DOHH2 (cell line): ENCODE measurements around the gene CDK1.

Source experiments
- H3F3A ChIP-seq: fragments of 200-600 bp; sonication (generic), shearing (Covaris generic); 2 replicates; pipeline ENCODE4 v1.6.0; 2016; ENCODE audit warnings: antibody characterized with exemption, mild to moderate bottlenecking; ENCODE audit not compliant: control insufficient read depth, insufficient read depth
- H3K27ac ChIP-seq: fragments of 200-600 bp; sonication (generic); 2 replicates; pipeline ENCODE4 v1.5.1; 2014; ENCODE audit warnings: low read depth, mild to moderate bottlenecking, low read length, moderate library complexity
- H3K27me3 ChIP-seq: fragments of 200-600 bp; sonication (generic); 2 replicates; pipeline ENCODE4 v1.6.1; 2014; ENCODE audit warnings: mild to moderate bottlenecking, low read length, mixed read lengths; ENCODE audit not compliant: control insufficient read depth
- H3K36me3 ChIP-seq: fragments of 200-600 bp; sonication (generic); 2 replicates; pipeline ENCODE4 v1.6.1; 2014; ENCODE audit warnings: mild to moderate bottlenecking, low read length, moderate library complexity, mixed read lengths; ENCODE audit not compliant: control insufficient read depth
- H3K4me1 ChIP-seq: fragments of 200-600 bp; sonication (generic); 2 replicates; pipeline ENCODE4 v1.6.1; 2014; ENCODE audit warnings: mild to moderate bottlenecking, low read length, mixed read lengths; ENCODE audit not compliant: control insufficient read depth
- H3K4me2 ChIP-seq: fragments of 200-600 bp; sonication (generic); 2 replicates; pipeline ENCODE4 v1.6.0; 2014; ENCODE audit warnings: mild to moderate bottlenecking, low read length, moderate library complexity
- H3K4me3 ChIP-seq: fragments of 200-600 bp; sonication (generic); 2 replicates; pipeline ENCODE4 v1.5.1; 2014; ENCODE audit warnings: mild to moderate bottlenecking, low read length, mixed read lengths
- H3K79me2 ChIP-seq: fragments of 200-600 bp; sonication (generic); 2 replicates; pipeline ENCODE4 v1.6.1; 2014; ENCODE audit warnings: mild to moderate bottlenecking, low read length, mixed read lengths; ENCODE audit not compliant: control insufficient read depth
- H3K9me2 ChIP-seq: fragments of 200-600 bp; sonication (generic); replicated peaks from 2 replicates; pipeline ENCODE4 v1.6.1; 2014; ENCODE audit warnings: mild to moderate bottlenecking, low read length, mixed read lengths; ENCODE audit not compliant: control insufficient read depth
- H3K9me3 ChIP-seq: fragments of 200-600 bp; sonication (generic); 2 replicates; pipeline ENCODE4 v1.6.1; 2014; ENCODE audit warnings: antibody characterized with exemption, low read length, mixed read lengths; ENCODE audit not compliant: control insufficient read depth, insufficient read depth
- H4K20me1 ChIP-seq: fragments of 200-600 bp; sonication (generic); 2 replicates; pipeline ENCODE4 v1.6.0; 2014; ENCODE audit warnings: low read depth, mild to moderate bottlenecking, antibody characterized with exemption, low read length, moderate library complexity; ENCODE audit not compliant: control insufficient read depth, insufficient read depth
- CTCF ChIP-seq: fragments of 200-600 bp; sonication (generic); IDR thresholded peaks from one replicate; pipeline ENCODE4 v1.5.1; 2014; ENCODE audit warnings: antibody characterized with exemption, mild to moderate bottlenecking, low read depth, low read length; ENCODE audit not compliant: poor library complexity, severe bottlenecking
- EZH2phosphoT487 ChIP-seq: fragments of 200-600 bp; sonication (generic); IDR thresholded peaks from 2 replicates; pipeline ENCODE4 v1.6.1; 2017; ENCODE audit warnings: borderline replicate concordance, mild to moderate bottlenecking, antibody characterized with exemption, low read length, moderate library complexity, mixed read lengths

CDK1 gene

GRCh38 chr10:60803433-60803832, 25.2 kb downstream of the CDK1 start:
- Histone ChIP-seq H3K9me2 (no peaks in the 10 kb centered on the region), H3K9me3 (no peaks in the 10 kb centered on the region), H3F3A (peaks cover 20% of the 10 kb centered on the region; the same call in 1 of the 2 replicates), H4K20me1 (0 out of 2 replicates have a peak, but pooled peaks cover 5% of the 10 kb centered on the region), H3K27me3 (no peaks in the 10 kb centered on the region), H3K4me3 (no peak overlapping the region), H3K36me3 (peaks cover 4% of the 10 kb centered on the region; the same call in 1 of the 2 replicates), H3K4me1 (no peaks in the 10 kb centered on the region), H3K79me2 (no peaks in the 10 kb centered on the region), H3K27ac (no peak overlapping the region), H3K4me2 (no peak overlapping the region)
- no peak for TF ChIP-seq EZH2phosphoT487
- TF ChIP-seq CTCF = no peak

- Histone ChIP-seq H3K27me3 (no peaks in the 10 kb centered on the region), H3K4me1 (no peaks in the 10 kb centered on the region), H4K20me1 (0 out of 2 replicates have a peak, but pooled peaks cover 5% of the 10 kb centered on the region), H3K9me2 (no peaks in the 10 kb centered on the region), H3K36me3 (peaks cover 4% of the 10 kb centered on the region; the same call in 1 of the 2 replicates), H3K4me2 (no peak overlapping the region), H3K4me3 (no peak overlapping the region), H3K79me2 (no peaks in the 10 kb centered on the region), H3K27ac (no peak overlapping the region), H3K9me3 (no peaks in the 10 kb centered on the region), H3F3A (peaks cover 20% of the 10 kb centered on the region; the same call in 1 of the 2 replicates)
- no peak for TF ChIP-seq CTCF
- TF ChIP-seq EZH2phosphoT487 = no peak
These were observed 25.6 kb downstream of the CDK1 start for GRCh38 chr10:60803865-60804264.

- H3K36me3 ChIP-seq = no peaks in the 10 kb centered on the region
- no peak for TF ChIP-seq CTCF
- no peak for TF ChIP-seq EZH2phosphoT487
- H3K79me2 ChIP-seq = no peaks in the 10 kb centered on the region
- no peak overlapping the region for H3K27ac ChIP-seq
- H3K9me3 ChIP-seq = no peaks in the 10 kb centered on the region
- no peak overlapping the region for H3K4me3 ChIP-seq
- H4K20me1 ChIP-seq = no peaks in the 10 kb centered on the region
- H3K4me2 ChIP-seq = no peak overlapping the region
- no peaks in the 10 kb centered on the region for H3K4me1 ChIP-seq
- H3F3A ChIP-seq = peaks cover 3% of the 10 kb centered on the region; the same call in 1 of the 2 replicates
- H3K9me2 ChIP-seq = no peaks in the 10 kb centered on the region
- H3K27me3 ChIP-seq = no peaks in the 10 kb centered on the region
These were observed 28.6 kb downstream of the CDK1 start for GRCh38 chr10:60806921-60807320.
